H1 (cell line): ENCODE measurements around the gene RNF5. TPM values are rescaled to one million over a fixed set of nuclear protein-coding genes. Genes with fewer than 3 reads are reported as not detected.
A peak's percentile ranks its signal among the peaks of the same experiment; 100 is the strongest.
"Not testable (repeated sequence)": the region's sequence is repeated elsewhere in the genome, so short reads cannot be mapped to it uniquely, and the experiment has no call there.

Source experiments
- CTCF ChIA-PET: fragments of 300-600 bp; sonication (Branson Sonifier 250); formaldehyde crosslinking; loops from one replicate; lab custom pipeline; 2021; ENCODE audit not compliant: partially characterized antibody; lab: Charles Lee
- POLR2A ChIA-PET: fragments of 300-600 bp; sonication (Branson Sonifier 250); formaldehyde crosslinking; loops from one replicate; lab custom pipeline; 2021; ENCODE audit warnings: inconsistent platforms; ENCODE audit not compliant: partially characterized antibody; lab: Charles Lee
- DNase-seq, 2 experiments: peaks; one replicate each; pipeline versions ENCODE4 v3.0.0 to v3.0.0-alpha.2; 2010 to 2022; ENCODE audit warnings: low spot score in 2 of 2, low read depth in 1 of 2, mixed read lengths in 1 of 2
- FAIRE-seq: peaks from 2 replicates; lab custom pipeline; 2011; peaks lifted over from hg19 to GRCh38; lab: Jason Lieb, UNC
- H2AFZ ChIP-seq: 2 replicates; pipeline ENCODE4 v1.8.1; 2012; ENCODE audit warnings: low read length, inconsistent platforms
- H2AK5ac ChIP-seq: 2 replicates; pipeline ENCODE4 v1.6.1; 2013; ENCODE audit warnings: low read depth, low read length
- H2BK120ac ChIP-seq: replicated peaks from 2 replicates; pipeline ENCODE3; 2013; ENCODE audit warnings: low read depth, low read length, inconsistent platforms
- H2BK12ac ChIP-seq: 2 replicates; pipeline ENCODE4 v1.6.1; 2013; ENCODE audit warnings: low read depth, low read length
- H2BK15ac ChIP-seq: 2 replicates; pipeline ENCODE4 v1.6.1; 2013; ENCODE audit warnings: low read length
- H2BK20ac ChIP-seq: 2 replicates; pipeline ENCODE4 v1.6.1; 2013; ENCODE audit warnings: low read length
- H2BK5ac ChIP-seq: 2 replicates; pipeline ENCODE4 v1.6.1; 2013; ENCODE audit warnings: low read depth, low read length
- H3K14ac ChIP-seq: 2 replicates; pipeline ENCODE4 v1.6.1; 2013; ENCODE audit warnings: inconsistent platforms; ENCODE audit not compliant: insufficient read length
- H3K18ac ChIP-seq: 2 replicates; pipeline ENCODE4 v1.6.1; 2013; ENCODE audit warnings: low read length; ENCODE audit errors: extremely low read depth
- H3K23ac ChIP-seq: 2 replicates; pipeline ENCODE4 v1.6.1; 2013; ENCODE audit warnings: inconsistent platforms; ENCODE audit not compliant: insufficient read length
- H3K23me2 ChIP-seq: 2 replicates; pipeline ENCODE4 v1.6.1; 2013; ENCODE audit warnings: low read depth, low read length
- H3K27ac ChIP-seq: 2 replicates; pipeline ENCODE4 v1.6.1; 2011; ENCODE audit warnings: low read depth, low read length, inconsistent platforms
- H3K27me3 ChIP-seq, 4 experiments: replicated peaks in 1 of 4; 1 replicate in 1 of 4; 2 replicates in 3 of 4; pipeline versions ENCODE4 v1.6.1 to v1.8.1; 2011 to 2013; ENCODE audit warnings: low read length in 3 of 4, mild to moderate bottlenecking in 3 of 4, inconsistent platforms in 2 of 4, mixed read lengths in 2 of 4, moderate library complexity in 1 of 4; ENCODE audit not compliant: control insufficient read depth in 3 of 4, insufficient read depth in 3 of 4; ENCODE audit errors: extremely low read depth in 1 of 4
- H3K36me3 ChIP-seq, 4 experiments: 2 replicates each; pipeline versions ENCODE4 v1.6.1 to v1.8.1; 2011 to 2013; ENCODE audit warnings: mild to moderate bottlenecking in 4 of 4, low read length in 3 of 4, moderate library complexity in 2 of 4, control low read depth in 1 of 4, inconsistent platforms in 1 of 4; ENCODE audit not compliant: insufficient read depth in 4 of 4, control insufficient read depth in 2 of 4
- H3K4ac ChIP-seq: replicated peaks from 2 replicates; pipeline ENCODE3; 2013; ENCODE audit warnings: low read length, low read depth, mixed read lengths, inconsistent platforms; ENCODE audit not compliant: insufficient read length
- H3K4me1 ChIP-seq, 4 experiments: replicated peaks in 1 of 4; 1 replicate in 1 of 4; 2 replicates in 3 of 4; pipeline versions ENCODE4 v1.6.1 to v1.8.1; 2011 to 2013; ENCODE audit warnings: low read length in 3 of 4, inconsistent platforms in 2 of 4, mixed read lengths in 1 of 4; ENCODE audit not compliant: insufficient read depth in 4 of 4, control insufficient read depth in 3 of 4
- H3K4me2 ChIP-seq, 2 experiments: 2 replicates each; pipeline versions ENCODE4 v1.6.1 to v1.8.1; 2011 to 2013; ENCODE audit warnings: low read depth in 2 of 2, low read length in 2 of 2, control low read depth in 1 of 2, inconsistent platforms in 1 of 2, mild to moderate bottlenecking in 1 of 2; ENCODE audit not compliant: insufficient read depth in 1 of 2
- H3K4me3 ChIP-seq, 4 experiments: fragments of 200-600, 300-600 bp in 1 of 4; sonication (generic), shearing (Covaris generic), sonication (Bioruptor Twin) in 1 of 4; 2 replicates each; pipeline versions ENCODE4 v1.5.1 to v1.8.1; 2011 to 2016; ENCODE audit warnings: low read length in 4 of 4, low read depth in 3 of 4, control low read depth in 2 of 4, inconsistent platforms in 2 of 4, mild to moderate bottlenecking in 2 of 4, mixed read lengths in 1 of 4, moderate library complexity in 1 of 4; ENCODE audit not compliant: insufficient read depth in 2 of 4; ENCODE audit errors: extremely low read depth in 1 of 4
- H3K56ac ChIP-seq: replicated peaks from 2 replicates; pipeline ENCODE3; 2013; ENCODE audit warnings: low read depth, mild to moderate bottlenecking, mixed read lengths, low read length, inconsistent platforms; ENCODE audit not compliant: insufficient read length
- H3K79me1 ChIP-seq: 2 replicates; pipeline ENCODE4 v1.6.1; 2013; ENCODE audit warnings: low read depth, low read length, control low read depth
- H3K79me2 ChIP-seq, 2 experiments: 2 replicates each; pipeline versions ENCODE4 v1.6.1 to v1.8.1; 2012 to 2013; ENCODE audit warnings: low read length in 2 of 2, mild to moderate bottlenecking in 2 of 2, inconsistent platforms in 1 of 2; ENCODE audit not compliant: insufficient read depth in 2 of 2, control insufficient read depth in 1 of 2
- H3K9ac ChIP-seq, 4 experiments: replicated peaks in 1 of 4; 1 replicate in 1 of 4; 2 replicates in 3 of 4; pipeline versions ENCODE4 v1.6.1 to v1.8.1; 2011 to 2013; ENCODE audit warnings: low read depth in 3 of 4, low read length in 3 of 4, control low read depth in 2 of 4, mild to moderate bottlenecking in 2 of 4, moderate library complexity in 2 of 4, inconsistent platforms in 1 of 4; ENCODE audit errors: extremely low read depth in 1 of 4
- H3K9me3 ChIP-seq, 2 experiments: 2 replicates each; pipeline versions ENCODE4 v1.6.1 to v1.8.1; 2012 to 2013; ENCODE audit warnings: mild to moderate bottlenecking in 2 of 2, moderate library complexity in 2 of 2, control low read depth in 1 of 2, inconsistent platforms in 1 of 2, low read depth in 1 of 2, low read length in 1 of 2, mixed read lengths in 1 of 2; ENCODE audit not compliant: insufficient read depth in 2 of 2
- H4K20me1 ChIP-seq, 2 experiments: replicated peaks in 1 of 2; 2 replicates each; pipeline versions ENCODE3 to v1.8.1; 2011 to 2013; ENCODE audit warnings: inconsistent platforms in 2 of 2, low read length in 2 of 2, mild to moderate bottlenecking in 1 of 2; ENCODE audit not compliant: insufficient read depth in 2 of 2, control insufficient read depth in 1 of 2
- H4K5ac ChIP-seq: 2 replicates; pipeline ENCODE4 v1.6.1; 2013; ENCODE audit warnings: low read length, low read depth, mixed read lengths, inconsistent platforms; ENCODE audit not compliant: insufficient read length
- H4K8ac ChIP-seq: 2 replicates; pipeline ENCODE4 v1.8.0; 2013; ENCODE audit warnings: mild to moderate bottlenecking, moderate library complexity, low read length, inconsistent platforms; ENCODE audit not compliant: insufficient read depth; ENCODE audit errors: extremely low read depth
- H4K91ac ChIP-seq: replicated peaks from 2 replicates; pipeline ENCODE3; 2013; ENCODE audit warnings: low read length, mixed read lengths, inconsistent platforms; ENCODE audit not compliant: insufficient read length
- WGBS, 2 experiments: shearing (Covaris generic) in 1 of 2; methylation state at CpG; one replicate each; pipeline versions ENCODE4 v1.1.6 to v1.1.7; 2013 to 2015; ENCODE audit warnings: low lambda C conversion rate in 2 of 2, mixed read lengths in 2 of 2, inconsistent platforms in 1 of 2, low coverage in 1 of 2, missing lambda C conversion rate in 1 of 2; ENCODE audit not compliant: insufficient replicate concordance in 2 of 2, insufficient coverage in 1 of 2, insufficient read length in 1 of 2; ENCODE audit errors: extremely low coverage in 1 of 2, missing lambda C conversion rate in 1 of 2; 5-methylcytosine and 5-hydroxymethylcytosine counted together
- polyA plus RNA-seq, 7 experiments: library from polyadenylated mRNA; depleted of rRNA in 3 of 7; stranded (reverse) in 5 of 7; unstranded in 2 of 7; fragments of >200 nt in 5 of 7; fragments of 200-250 nt in 2 of 7; gene quantifications; 1 replicate in 5 of 7; 2 replicates in 1 of 7; 4 replicates in 1 of 7; pipeline versions ENCODE4 v1.2.1 to v1.2.3, GENCODE V29; 2011 to 2013; ENCODE audit warnings: missing spikeins in 2 of 7, mixed read lengths in 2 of 7
- total RNA-seq: library from RNA; stranded (reverse); fragmentation: NEBNext Ultra II Directional; extraction: Animal tissue kit (Norgen Biotek cat#: 25700); gene quantifications from 2 replicates; pipeline ENCODE4 v1.2.1, GENCODE V29; 2021

The RNF5 gene
- total and polyA plus RNA-seq, 2 of the 8 experiments (the other 6 are each of a cell fraction or from before 2014, with no cell fraction given), result 90.0 to 158 TPM

- H3K23me2 ChIP-seq, H2BK20ac ChIP-seq, H3K27ac ChIP-seq, H4K8ac ChIP-seq, H3K27me3 ChIP-seq, H3K9ac ChIP-seq, H3K14ac ChIP-seq, H3K18ac ChIP-seq, H3K23ac ChIP-seq, H3K4me1 ChIP-seq, H3K79me1 ChIP-seq, H3K9me3 ChIP-seq, H2AK5ac ChIP-seq, H4K20me1 ChIP-seq, H2BK15ac ChIP-seq, H3K4me3 ChIP-seq, H2AFZ ChIP-seq, H4K5ac ChIP-seq, H3K4ac ChIP-seq, H2BK120ac ChIP-seq, H2BK5ac ChIP-seq, H4K91ac ChIP-seq, H3K56ac ChIP-seq, H2BK12ac ChIP-seq: not testable (repeated sequence)
- 55% methylated on average over 11 of the region's 11 CpGs; no CpG with 5 or more reads in 1 of the 2 experiments for WGBS, 2 experiments
- CTCF ChIA-PET, result interaction anchor here (3.2 kb wide), 1 partner anchor 68 kb away, joined by 13 read pairs; no protein-coding TSS in a partner anchor
- Histone ChIP-seq H3K4me2 (0 out of 4 replicates have a peak overlapping the region, but pooled peaks of 1 of the 2 experiments have one; percentile 28), H3K36me3 (peaks cover 6 to 34% (median 31%) of the 10 kb centered on the region in 4 experiments), H3K79me2 (peaks cover 0 to 13% of the 10 kb centered on the region in 2 experiments; a peak in 2 of 4 replicates)
- DNase-seq, result peak in 1 of 2 experiments; percentile 52
- POLR2A ChIA-PET, result interaction anchor here (0.7 to 1.2 kb wide), 3 partner anchors 10 to 17 kb away, joined by 3 to 4 read pairs (median 4); partner anchors contain the start of gene AGPAT1
- peak; percentile 19 for FAIRE-seq
These were observed 7.5 kb downstream of the RNF5 start for GRCh38 chr6:32185681-32186131.
